Uterus (tissue), 2 donors: ENCODE data around the gene CAMTA1.

Source experiments
- POLR2A ChIP-seq, 2 donors: fragments of 450-650 bp; IDR thresholded peaks; one replicate each; pipeline ENCODE4 v1.6.1; 2016; ENCODE audit warnings: antibody characterized with exemption in 2 of 2, mild to moderate bottlenecking in 1 of 2, moderate library complexity in 1 of 2
- TF ChIP-seq, protein P1 (sequence below), 4 experiments: fragments of 200-600 bp in 2 of 4; fragments of 450-650 bp in 2 of 4; sonication (generic) in 2 of 4; IDR thresholded peaks; one replicate each; pipeline ENCODE4 v1.5.1; 2016 to 2019; ENCODE audit warnings: antibody characterized with exemption in 4 of 4, mild to moderate bottlenecking in 2 of 4, moderate library complexity in 1 of 4

DNA sequence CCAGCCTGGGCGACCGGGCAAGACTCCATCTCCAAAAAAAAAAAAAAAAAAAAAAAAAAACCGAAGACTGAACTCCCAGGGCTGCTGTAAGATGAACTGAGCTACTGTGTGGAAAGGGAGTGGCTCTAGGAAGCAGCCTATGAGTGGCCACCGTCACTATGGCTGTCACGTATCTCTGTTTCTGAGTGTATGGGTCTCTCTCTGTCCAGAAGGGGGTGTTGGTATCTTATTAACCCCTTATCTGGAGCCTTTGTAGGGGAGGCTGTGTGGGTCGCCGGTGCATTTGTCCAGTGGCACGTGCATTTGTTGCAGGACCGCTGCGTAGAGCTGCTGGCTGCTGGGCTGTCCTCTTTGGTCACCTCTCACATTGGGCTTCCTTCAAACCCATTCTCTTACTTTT lies 326.6 kb downstream of the CAMTA1 start:
- TF ChIP-seq, protein P1, sequence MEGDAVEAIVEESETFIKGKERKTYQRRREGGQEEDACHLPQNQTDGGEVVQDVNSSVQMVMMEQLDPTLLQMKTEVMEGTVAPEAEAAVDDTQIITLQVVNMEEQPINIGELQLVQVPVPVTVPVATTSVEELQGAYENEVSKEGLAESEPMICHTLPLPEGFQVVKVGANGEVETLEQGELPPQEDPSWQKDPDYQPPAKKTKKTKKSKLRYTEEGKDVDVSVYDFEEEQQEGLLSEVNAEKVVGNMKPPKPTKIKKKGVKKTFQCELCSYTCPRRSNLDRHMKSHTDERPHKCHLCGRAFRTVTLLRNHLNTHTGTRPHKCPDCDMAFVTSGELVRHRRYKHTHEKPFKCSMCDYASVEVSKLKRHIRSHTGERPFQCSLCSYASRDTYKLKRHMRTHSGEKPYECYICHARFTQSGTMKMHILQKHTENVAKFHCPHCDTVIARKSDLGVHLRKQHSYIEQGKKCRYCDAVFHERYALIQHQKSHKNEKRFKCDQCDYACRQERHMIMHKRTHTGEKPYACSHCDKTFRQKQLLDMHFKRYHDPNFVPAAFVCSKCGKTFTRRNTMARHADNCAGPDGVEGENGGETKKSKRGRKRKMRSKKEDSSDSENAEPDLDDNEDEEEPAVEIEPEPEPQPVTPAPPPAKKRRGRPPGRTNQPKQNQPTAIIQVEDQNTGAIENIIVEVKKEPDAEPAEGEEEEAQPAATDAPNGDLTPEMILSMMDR (IDR thresholded peaks at IDR 0.05): no peak
- TF ChIP-seq POLR2A (IDR thresholded peaks at IDR 0.05): no peak
